Retinal pigment epithelial cell (primary cell): Measurements from ENCODE around the gene CDH26.

Experiments
- DNase-seq: peaks from one replicate; pipeline ENCODE4 v3.0.0-alpha.2; 2010; ENCODE audit warnings: low read depth
- H3K4me3 ChIP-seq: 2 replicates; pipeline ENCODE4 v1.5.1; 2011; ENCODE audit warnings: mild to moderate bottlenecking, low read length, control low read depth, moderate library complexity
- TF ChIP-seq, protein P1 (sequence below): conservative IDR thresholded peaks from 2 replicates; pipeline ENCODE4 v1.5.1; 2011; ENCODE audit warnings: low read depth, low read length, control low read depth, inconsistent platforms

CDH26 gene

DNA sequence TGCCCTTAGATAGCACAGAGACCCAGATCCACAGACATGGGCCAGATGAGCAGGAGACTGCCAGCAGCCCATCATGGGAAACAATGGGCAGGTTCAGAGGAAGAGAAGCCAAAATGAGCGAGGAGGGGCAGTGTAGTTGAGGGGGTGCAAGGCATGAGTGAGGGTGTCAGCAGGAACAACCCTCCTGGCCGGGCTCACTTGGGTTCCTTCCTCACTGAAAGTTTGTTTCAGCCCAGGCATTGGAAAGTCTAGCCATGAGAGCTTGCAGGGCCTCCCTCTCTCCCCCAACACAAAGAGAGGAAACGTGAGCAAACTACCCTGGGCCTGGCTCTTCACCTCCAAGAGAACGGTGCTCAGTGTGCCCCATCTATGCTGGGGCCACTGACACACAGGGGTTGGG lies 48.0 kb downstream of the CDH26 start:
- no peak overlapping the region for H3K4me3 ChIP-seq
- no peak for DNase-seq
- TF ChIP-seq, protein P1, sequence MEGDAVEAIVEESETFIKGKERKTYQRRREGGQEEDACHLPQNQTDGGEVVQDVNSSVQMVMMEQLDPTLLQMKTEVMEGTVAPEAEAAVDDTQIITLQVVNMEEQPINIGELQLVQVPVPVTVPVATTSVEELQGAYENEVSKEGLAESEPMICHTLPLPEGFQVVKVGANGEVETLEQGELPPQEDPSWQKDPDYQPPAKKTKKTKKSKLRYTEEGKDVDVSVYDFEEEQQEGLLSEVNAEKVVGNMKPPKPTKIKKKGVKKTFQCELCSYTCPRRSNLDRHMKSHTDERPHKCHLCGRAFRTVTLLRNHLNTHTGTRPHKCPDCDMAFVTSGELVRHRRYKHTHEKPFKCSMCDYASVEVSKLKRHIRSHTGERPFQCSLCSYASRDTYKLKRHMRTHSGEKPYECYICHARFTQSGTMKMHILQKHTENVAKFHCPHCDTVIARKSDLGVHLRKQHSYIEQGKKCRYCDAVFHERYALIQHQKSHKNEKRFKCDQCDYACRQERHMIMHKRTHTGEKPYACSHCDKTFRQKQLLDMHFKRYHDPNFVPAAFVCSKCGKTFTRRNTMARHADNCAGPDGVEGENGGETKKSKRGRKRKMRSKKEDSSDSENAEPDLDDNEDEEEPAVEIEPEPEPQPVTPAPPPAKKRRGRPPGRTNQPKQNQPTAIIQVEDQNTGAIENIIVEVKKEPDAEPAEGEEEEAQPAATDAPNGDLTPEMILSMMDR: no peak

DNA sequence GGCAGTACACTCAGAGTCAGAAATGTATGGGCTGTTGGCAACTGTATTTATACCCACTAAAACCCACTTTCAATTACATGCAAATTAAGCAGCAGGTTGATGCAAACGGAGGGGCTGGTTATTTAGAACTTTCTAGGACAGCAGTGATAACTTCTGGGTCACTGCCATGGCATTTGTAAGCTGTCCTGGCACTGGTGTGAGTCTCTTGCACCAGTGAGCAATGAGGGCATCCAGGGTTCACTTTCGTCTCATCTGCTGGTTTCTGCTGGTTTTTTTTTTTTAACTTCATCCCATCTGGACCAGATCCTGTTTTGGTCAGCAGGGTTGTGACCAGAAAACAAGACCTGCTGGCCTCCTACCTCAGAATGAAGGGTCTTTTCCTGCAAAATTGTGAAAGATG lies 49.2 kb downstream of the CDH26 start:
- no peak for DNase-seq
- TF ChIP-seq, protein P1: no peak
- H3K4me3 ChIP-seq: no peak overlapping the region

DNA sequence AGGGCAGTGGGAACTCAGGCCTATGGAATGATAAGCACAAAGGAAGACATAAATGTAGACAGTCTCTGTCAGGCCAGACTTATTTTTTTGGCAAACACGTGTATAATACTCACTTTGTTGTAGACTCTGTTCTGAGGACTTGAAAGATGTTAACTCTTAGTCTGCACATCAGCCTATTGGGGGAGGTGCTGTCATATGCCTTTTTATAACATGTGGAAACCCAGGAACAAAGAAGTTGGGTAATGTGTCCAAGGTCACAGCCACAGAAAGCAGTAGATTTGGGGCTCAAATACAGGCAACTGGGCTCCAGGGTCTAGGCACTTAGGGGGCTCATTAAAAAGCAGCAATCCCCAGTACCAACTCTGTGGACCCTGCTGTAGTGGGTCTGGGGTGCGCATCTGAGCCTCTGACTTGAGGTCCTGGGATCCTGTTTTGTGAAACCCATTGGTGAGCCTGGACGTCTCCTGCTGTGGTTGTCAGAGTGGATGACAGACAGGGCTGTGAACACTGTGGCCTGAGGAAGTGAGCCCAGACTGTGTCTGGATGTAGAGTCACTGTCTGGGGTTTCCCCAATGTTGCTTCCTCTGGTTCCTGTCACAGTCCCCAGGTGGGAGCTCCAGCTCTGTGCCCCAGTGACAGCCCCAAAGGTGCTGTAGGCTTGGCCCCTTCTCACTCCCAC lies 50.0 kb downstream of the CDH26 start:
- H3K4me3 ChIP-seq: no peak overlapping the region
- no peak for DNase-seq
- TF ChIP-seq, protein P1: no peak

DNA sequence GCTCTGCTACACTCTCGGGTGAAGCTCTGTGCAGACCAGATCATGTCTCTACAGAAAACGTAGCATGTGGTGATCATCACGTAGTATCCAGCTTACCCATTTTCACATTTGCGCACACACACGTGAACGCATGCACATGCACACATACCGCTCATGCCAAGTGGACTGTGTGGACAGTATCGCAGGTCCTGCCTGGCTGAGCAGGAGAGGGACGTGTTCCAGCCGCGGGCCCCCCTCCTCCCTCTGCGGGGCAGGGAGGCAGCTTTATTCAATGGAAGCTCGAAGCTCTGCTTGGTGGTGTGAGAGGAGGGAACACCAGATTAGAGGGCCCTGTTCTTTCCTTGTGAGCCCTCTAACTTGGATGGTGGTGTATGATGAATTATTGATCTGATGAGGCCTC lies 51.1 kb downstream of the CDH26 start:
- no peak overlapping the region for H3K4me3 ChIP-seq
- no peak for DNase-seq
- TF ChIP-seq, protein P1: no peak

DNA sequence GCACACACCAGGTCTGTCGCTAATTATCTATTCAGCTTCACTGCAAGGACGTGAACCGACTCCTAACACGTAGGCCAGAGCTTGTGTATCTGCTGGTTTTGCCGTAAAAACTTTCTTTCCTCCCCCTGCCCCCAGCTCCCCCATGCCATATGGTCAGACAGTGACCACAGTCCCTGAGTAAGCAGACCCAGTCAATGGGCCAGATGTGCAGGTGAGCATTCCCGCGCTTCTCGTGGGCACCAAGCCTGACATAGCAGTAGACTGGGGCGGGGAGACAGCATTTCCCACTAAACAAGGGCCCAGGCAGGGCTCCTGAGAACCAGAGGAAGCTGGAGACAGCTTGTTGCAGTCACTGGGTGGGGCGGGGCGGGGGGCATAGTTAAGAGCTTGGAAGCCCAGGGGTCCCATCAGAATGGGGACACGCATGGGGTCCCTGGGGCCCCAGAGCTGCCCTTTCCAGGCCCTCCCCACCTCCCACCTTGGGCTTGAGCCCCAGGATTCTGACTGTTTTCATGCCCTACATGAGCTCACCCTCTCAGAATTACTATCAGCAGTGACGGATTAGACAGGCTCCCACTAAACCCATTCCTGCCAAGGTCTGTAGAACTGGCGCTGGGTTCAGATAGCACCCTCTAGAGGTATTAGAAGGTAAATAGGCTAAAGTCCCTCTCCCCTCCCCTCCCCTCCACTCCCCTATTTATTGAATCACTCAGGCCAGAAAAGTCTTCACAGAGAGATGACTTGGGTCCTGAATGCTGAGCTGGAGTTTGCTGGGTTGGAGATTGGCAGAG lies 51.8 kb downstream of the CDH26 start:
- no peak overlapping the region for H3K4me3 ChIP-seq
- no peak for DNase-seq
- TF ChIP-seq, protein P1: peak; percentile 50

DNA sequence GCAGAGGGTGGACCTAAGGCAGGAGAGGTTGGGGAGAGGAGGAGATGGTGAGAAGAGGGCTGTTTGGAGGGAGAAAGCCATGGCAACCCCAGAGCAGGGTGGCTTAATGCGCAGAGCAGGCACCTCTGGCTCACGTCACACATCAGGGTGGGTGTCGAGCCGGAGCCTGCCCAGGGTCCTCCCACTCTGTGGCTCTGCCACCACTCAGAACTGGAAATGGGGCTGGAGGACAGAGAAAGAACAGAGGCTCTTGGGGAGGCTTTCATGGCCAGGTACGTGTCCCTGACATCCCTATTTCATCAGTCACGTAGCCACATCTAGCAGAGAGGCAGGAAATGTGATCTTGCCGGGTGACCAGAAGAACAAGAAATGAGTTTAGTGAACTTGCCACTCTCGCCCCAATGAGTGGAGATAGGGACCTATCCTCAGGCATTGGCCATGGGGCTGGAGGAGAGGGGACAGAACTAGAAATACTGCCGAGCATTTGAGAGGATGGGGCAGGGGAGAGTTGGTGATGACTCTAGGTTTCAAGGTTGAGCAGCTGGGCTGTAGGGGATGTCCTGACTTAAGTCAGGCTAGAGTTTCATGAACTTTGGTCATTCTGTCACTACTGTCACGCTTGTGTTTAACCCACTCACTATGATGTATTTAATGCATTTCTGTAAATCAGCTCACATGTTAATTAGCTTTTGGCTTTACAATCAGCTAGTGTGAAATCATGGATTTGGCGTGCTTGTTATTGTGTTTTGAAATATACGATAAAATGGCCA lies 52.7 kb downstream of the CDH26 start:
- no peak overlapping the region for H3K4me3 ChIP-seq
- DNase-seq: no peak
- TF ChIP-seq, protein P1: no peak
